GM23338 (cell line): Measurements from ENCODE around the gene HMGCS2. TPM values are rescaled to one million over a fixed set of nuclear protein-coding genes. Genes with fewer than 3 reads are reported as not detected.

Experiments
- ATAC-seq: fragments of 200-7000 bp; cut with Tn5 transposase; 3 replicates; pipeline ENCODE4 v1.9.1; 2020
- DNase-seq: peaks from one replicate; pipeline ENCODE4 v3.0.0-alpha.2; 2015; ENCODE audit warnings: low spot score
- H2AFZ ChIP-seq: fragments of 200-600 bp; sonication (generic); 2 replicates; pipeline ENCODE4 v1.8.0; 2016; ENCODE audit warnings: antibody characterized with exemption, mild to moderate bottlenecking, moderate library complexity
- H3F3A ChIP-seq: fragments of 200-600 bp; sonication (generic); replicated peaks from 2 replicates; pipeline ENCODE4 v1.8.0; 2017; ENCODE audit warnings: antibody characterized with exemption, mixed run types, low read depth
- H3K27ac ChIP-seq: fragments of 200-600 bp; sonication (generic); 2 replicates; pipeline ENCODE4 v1.6.1; 2016; ENCODE audit warnings: low read depth
- H3K27me3 ChIP-seq: fragments of 200-600 bp; sonication (generic); 2 replicates; pipeline ENCODE4 v1.8.0; 2016; ENCODE audit warnings: mild to moderate bottlenecking, mixed run types, moderate library complexity; ENCODE audit not compliant: insufficient read depth
- H3K36me3 ChIP-seq: fragments of 200-600 bp; sonication (generic); 2 replicates; pipeline ENCODE4 v1.8.0; 2016; ENCODE audit warnings: mild to moderate bottlenecking; ENCODE audit not compliant: insufficient read depth
- H3K4me1 ChIP-seq: fragments of 200-600 bp; sonication (generic); 2 replicates; pipeline ENCODE4 v1.8.0; 2016; ENCODE audit warnings: mild to moderate bottlenecking, moderate library complexity; ENCODE audit not compliant: insufficient read depth
- H3K4me2 ChIP-seq: fragments of 200-600 bp; sonication (generic); 2 replicates; pipeline ENCODE4 v1.7.1; 2017; ENCODE audit warnings: mixed run types
- H3K4me3 ChIP-seq: fragments of 200-600 bp; sonication (generic); 2 replicates; pipeline ENCODE4 v1.6.1; 2016; ENCODE audit warnings: mixed run types
- H3K79me2 ChIP-seq: fragments of 200-600 bp; sonication (generic); replicated peaks from 2 replicates; pipeline ENCODE4 v1.8.0; 2017; ENCODE audit warnings: mild to moderate bottlenecking; ENCODE audit not compliant: insufficient read depth
- H3K9me2 ChIP-seq: fragments of 200-600 bp; sonication (generic); 2 replicates; pipeline ENCODE4 v1.8.0; 2017; ENCODE audit not compliant: insufficient read depth
- H4K20me1 ChIP-seq: fragments of 200-600 bp; sonication (generic); replicated peaks from 2 replicates; pipeline ENCODE4 v1.8.0; 2017; ENCODE audit warnings: mild to moderate bottlenecking; ENCODE audit not compliant: insufficient read depth
- H3K27ac Mint-ChIP-seq: 2 replicates; pipeline ENCODE4 v1.8.0; 2020; ENCODE audit warnings: inconsistent platforms, mild to moderate bottlenecking, moderate library complexity, mixed read lengths
- H3K27me3 Mint-ChIP-seq: 3 replicates; pipeline ENCODE4 v1.8.0; 2022; ENCODE audit warnings: low read depth, mild to moderate bottlenecking, moderate library complexity, mixed read lengths, inconsistent platforms; ENCODE audit not compliant: insufficient read depth, poor library complexity
- H3K36me3 Mint-ChIP-seq: 3 replicates; pipeline ENCODE4 v1.8.0; 2021; ENCODE audit warnings: low read depth, mild to moderate bottlenecking, inconsistent platforms, moderate library complexity, mixed read lengths
- H3K4me1 Mint-ChIP-seq: 3 replicates; pipeline ENCODE4 v1.8.0; 2020; ENCODE audit warnings: mild to moderate bottlenecking, inconsistent platforms, mixed read lengths
- H3K4me3 Mint-ChIP-seq: 3 replicates; pipeline ENCODE4 v1.8.0; 2021; ENCODE audit warnings: moderate library complexity, mild to moderate bottlenecking, inconsistent platforms, mixed read lengths
- H3K9me3 Mint-ChIP-seq: 3 replicates; pipeline ENCODE4 v1.8.0; 2020; ENCODE audit warnings: moderate library complexity, mild to moderate bottlenecking, inconsistent platforms, mixed read lengths
- POLR2AphosphoS5 ChIP-seq: IDR thresholded peaks from 2 replicates; pipeline ENCODE4 v1.6.1; 2016; ENCODE audit warnings: antibody characterized with exemption, low read depth
- ZNF114 ChIP-seq: fragments of 250-450 bp; sonication (Bioruptor Pico); IDR thresholded peaks from 2 replicates; pipeline ENCODE4 v1.5.0; 2020; ENCODE audit warnings: mild to moderate bottlenecking, moderate library complexity
- long read RNA-seq: library from polyadenylated mRNA; unstranded; transcript quantifications from one replicate; pipeline ENCODE4 v2.0.0, GENCODE V29; 2020; ENCODE audit not compliant: unreplicated experiment
- polyA plus RNA-seq: library from polyadenylated mRNA; unstranded; fragments of >200 nt; fragmentation: Nextera tagmentation; extraction: Ambion mirVana; gene quantifications from 2 replicates; pipeline ENCODE4 v1.2.1, GENCODE V29; 2016
- total RNA-seq: library from RNA; depleted of rRNA; stranded (reverse); fragments of >200 nt; shearing (Covaris generic); gene quantifications from 2 replicates; pipeline ENCODE4 v1.2.3, GENCODE V29; 2014; rRNA removed
- TF ChIP-seq, protein P1 (sequence below): fragments of 250-450 bp; sonication (Bioruptor Pico); IDR thresholded peaks from 2 replicates; pipeline ENCODE4 v1.5.0; 2020; ENCODE audit warnings: mild to moderate bottlenecking, moderate library complexity
- TF ChIP-seq, protein P2 (sequence below): IDR thresholded peaks from 2 replicates; pipeline ENCODE4 v1.6.1; 2016; ENCODE audit warnings: antibody characterized with exemption

Gene HMGCS2
- not detected in 2 replicates for total RNA-seq
- not detected in 2 replicates for polyA plus RNA-seq
- long read RNA-seq: 0 reads

DNA sequence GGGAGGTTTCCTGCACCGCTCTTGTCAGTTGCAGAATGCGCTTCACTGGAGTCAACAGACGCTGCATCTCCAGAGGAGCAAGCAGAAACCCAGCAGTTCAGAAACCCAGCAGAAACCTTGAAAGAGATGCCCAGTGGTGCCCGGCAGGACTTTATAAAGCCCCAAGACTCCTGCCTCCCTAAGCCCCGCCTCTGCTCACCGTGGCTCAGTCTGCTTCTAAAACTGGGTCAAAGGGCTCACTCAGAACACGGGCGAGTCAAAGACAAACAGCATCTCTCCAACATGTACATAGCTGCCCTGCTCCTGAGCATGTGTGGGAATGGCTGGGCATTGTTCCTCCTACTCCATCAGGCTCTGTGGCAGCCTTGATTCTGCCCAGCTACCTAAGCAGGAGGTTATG lies at the start of gene HMGCS2:
TSS of gene HMGCS2 (minus strand) at position 128 of the 400 bp plus-strand sequence. CDS start at position 67, 61 bp downstream.
- Histone ChIP-seq H4K20me1 (no peaks in the 10 kb centered on the region), H3K4me3 (no peak within 1 kb of the TSS), H3K79me2 (no peaks in the 10 kb centered on the region), H2AFZ (peak within 1 kb of the TSS; percentile 64; the same call in 1 of the 2 replicates), H3K4me2 (no peak within 1 kb of the TSS), H3K27me3 (no peaks in the 10 kb centered on the region), H3K4me1 (peaks cover 7% of the 10 kb centered on the region; the same call in 1 of the 2 replicates), H3K27ac (no peak within 1 kb of the TSS), H3F3A (no peaks in the 10 kb centered on the region), H3K36me3 (no peaks in the 10 kb centered on the region), H3K9me2 (no peaks in the 10 kb centered on the region; the same call in 1 of the 2 replicates)
- Mint-ChIP-seq H3K27ac (no peak within 1 kb of the TSS), H3K27me3 (peaks cover 3% of the 10 kb centered on the region), H3K9me3 (no peaks in the 10 kb centered on the region; the same call in 2 of the 3 replicates), H3K4me3 (no peak within 1 kb of the TSS), H3K36me3 (no peaks in the 10 kb centered on the region), H3K4me1 (peaks cover 9% of the 10 kb centered on the region)
- TF ChIP-seq, protein P1, sequence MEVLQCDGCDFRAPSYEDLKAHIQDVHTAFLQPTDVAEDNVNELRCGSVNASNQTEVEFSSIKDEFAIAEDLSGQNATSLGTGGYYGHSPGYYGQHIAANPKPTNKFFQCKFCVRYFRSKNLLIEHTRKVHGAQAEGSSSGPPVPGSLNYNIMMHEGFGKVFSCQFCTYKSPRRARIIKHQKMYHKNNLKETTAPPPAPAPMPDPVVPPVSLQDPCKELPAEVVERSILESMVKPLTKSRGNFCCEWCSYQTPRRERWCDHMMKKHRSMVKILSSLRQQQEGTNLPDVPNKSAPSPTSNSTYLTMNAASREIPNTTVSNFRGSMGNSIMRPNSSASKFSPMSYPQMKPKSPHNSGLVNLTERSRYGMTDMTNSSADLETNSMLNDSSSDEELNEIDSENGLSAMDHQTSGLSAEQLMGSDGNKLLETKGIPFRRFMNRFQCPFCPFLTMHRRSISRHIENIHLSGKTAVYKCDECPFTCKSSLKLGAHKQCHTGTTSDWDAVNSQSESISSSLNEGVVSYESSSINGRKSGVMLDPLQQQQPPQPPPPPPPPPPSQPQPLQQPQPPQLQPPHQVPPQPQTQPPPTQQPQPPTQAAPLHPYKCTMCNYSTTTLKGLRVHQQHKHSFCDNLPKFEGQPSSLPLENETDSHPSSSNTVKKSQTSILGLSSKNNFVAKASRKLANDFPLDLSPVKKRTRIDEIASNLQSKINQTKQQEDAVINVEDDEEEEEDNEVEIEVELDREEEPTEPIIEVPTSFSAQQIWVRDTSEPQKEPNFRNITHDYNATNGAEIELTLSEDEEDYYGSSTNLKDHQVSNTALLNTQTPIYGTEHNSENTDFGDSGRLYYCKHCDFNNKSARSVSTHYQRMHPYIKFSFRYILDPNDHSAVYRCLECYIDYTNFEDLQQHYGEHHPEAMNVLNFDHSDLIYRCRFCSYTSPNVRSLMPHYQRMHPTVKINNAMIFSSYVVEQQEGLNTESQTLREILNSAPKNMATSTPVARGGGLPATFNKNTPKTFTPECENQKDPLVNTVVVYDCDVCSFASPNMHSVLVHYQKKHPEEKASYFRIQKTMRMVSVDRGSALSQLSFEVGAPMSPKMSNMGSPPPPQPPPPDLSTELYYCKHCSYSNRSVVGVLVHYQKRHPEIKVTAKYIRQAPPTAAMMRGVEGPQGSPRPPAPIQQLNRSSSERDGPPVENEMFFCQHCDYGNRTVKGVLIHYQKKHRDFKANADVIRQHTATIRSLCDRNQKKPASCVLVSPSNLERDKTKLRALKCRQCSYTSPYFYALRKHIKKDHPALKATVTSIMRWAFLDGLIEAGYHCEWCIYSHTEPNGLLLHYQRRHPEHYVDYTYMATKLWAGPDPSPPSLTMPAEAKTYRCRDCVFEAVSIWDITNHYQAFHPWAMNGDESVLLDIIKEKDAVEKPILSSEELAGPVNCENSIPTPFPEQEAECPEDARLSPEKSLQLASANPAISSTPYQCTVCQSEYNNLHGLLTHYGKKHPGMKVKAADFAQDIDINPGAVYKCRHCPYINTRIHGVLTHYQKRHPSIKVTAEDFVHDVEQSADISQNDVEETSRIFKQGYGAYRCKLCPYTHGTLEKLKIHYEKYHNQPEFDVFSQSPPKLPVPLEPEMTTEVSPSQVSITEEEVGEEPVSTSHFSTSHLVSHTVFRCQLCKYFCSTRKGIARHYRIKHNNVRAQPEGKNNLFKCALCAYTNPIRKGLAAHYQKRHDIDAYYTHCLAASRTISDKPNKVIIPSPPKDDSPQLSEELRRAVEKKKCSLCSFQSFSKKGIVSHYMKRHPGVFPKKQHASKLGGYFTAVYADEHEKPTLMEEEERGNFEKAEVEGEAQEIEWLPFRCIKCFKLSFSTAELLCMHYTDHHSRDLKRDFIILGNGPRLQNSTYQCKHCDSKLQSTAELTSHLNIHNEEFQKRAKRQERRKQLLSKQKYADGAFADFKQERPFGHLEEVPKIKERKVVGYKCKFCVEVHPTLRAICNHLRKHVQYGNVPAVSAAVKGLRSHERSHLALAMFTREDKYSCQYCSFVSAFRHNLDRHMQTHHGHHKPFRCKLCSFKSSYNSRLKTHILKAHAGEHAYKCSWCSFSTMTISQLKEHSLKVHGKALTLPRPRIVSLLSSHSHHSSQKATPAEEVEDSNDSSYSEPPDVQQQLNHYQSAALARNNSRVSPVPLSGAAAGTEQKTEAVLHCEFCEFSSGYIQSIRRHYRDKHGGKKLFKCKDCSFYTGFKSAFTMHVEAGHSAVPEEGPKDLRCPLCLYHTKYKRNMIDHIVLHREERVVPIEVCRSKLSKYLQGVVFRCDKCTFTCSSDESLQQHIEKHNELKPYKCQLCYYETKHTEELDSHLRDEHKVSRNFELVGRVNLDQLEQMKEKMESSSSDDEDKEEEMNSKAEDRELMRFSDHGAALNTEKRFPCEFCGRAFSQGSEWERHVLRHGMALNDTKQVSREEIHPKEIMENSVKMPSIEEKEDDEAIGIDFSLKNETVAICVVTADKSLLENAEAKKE (CRISPR knock-in tag): no peak
- DNase-seq: no peak
- peak; percentile 40 for ATAC-seq

DNA sequence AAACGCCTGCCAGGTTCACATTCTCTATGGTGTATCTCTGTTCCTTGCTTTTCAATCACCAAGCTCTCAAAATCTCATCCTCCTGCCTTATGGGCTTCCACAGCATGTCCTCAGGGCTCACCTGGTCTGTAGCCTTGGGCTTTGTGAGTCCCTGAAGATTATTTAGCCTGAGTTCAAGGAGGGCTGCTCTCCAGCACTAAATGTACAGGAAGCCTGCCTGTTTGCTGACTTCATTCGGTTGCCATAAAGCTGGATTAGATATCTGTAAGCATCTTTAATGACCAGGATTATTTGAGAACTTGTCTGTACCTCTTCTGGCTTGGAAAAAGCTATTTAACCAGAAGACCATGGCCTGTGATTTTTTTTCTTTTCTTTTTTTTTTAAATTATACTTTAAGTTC lies 49.5 kb upstream of the HMGCS2 start:
- Histone ChIP-seq H3K4me2 (no peak overlapping the region), H4K20me1 (no peaks in the 10 kb centered on the region), H3K27me3 (no peaks in the 10 kb centered on the region), H3K36me3 (no peaks in the 10 kb centered on the region), H3F3A (no peaks in the 10 kb centered on the region), H3K27ac (no peak overlapping the region), H3K9me2 (no peaks in the 10 kb centered on the region), H2AFZ (no peak overlapping the region), H3K4me3 (no peak overlapping the region), H3K4me1 (no peaks in the 10 kb centered on the region), H3K79me2 (no peaks in the 10 kb centered on the region)
- no peak for DNase-seq
- H3K9me3 Mint-ChIP-seq: no peaks in the 10 kb centered on the region
- H3K27ac Mint-ChIP-seq: no peak overlapping the region
- no peaks in the 10 kb centered on the region for H3K36me3 Mint-ChIP-seq
- no peak for ATAC-seq
- H3K4me3 Mint-ChIP-seq: no peak overlapping the region
- H3K27me3 Mint-ChIP-seq: peaks cover 1% of the 10 kb centered on the region
- no peaks in the 10 kb centered on the region for H3K4me1 Mint-ChIP-seq
- TF ChIP-seq POLR2AphosphoS5 (no peak), ZNF114 (CRISPR knock-in tag) (no peak)
- TF ChIP-seq, protein P1 (CRISPR knock-in tag): no peak
- TF ChIP-seq, protein P2, sequence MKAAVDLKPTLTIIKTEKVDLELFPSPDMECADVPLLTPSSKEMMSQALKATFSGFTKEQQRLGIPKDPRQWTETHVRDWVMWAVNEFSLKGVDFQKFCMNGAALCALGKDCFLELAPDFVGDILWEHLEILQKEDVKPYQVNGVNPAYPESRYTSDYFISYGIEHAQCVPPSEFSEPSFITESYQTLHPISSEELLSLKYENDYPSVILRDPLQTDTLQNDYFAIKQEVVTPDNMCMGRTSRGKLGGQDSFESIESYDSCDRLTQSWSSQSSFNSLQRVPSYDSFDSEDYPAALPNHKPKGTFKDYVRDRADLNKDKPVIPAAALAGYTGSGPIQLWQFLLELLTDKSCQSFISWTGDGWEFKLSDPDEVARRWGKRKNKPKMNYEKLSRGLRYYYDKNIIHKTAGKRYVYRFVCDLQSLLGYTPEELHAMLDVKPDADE: no peak
